Fibroblast of villous mesenchyme (primary cell): ENCODE results near the gene TMEM170B. TPM values are rescaled to one million over a fixed set of nuclear protein-coding genes. Genes with fewer than 3 reads are reported as not detected.
"Not testable (repeated sequence)": the region's sequence is repeated elsewhere in the genome, so short reads cannot be mapped to it uniquely, and the experiment has no call there.

ENCODE experiments used
- DNase-seq: peaks from one replicate; pipeline ENCODE4 v3.0.0-alpha.2; 2010; ENCODE audit warnings: low read depth
- H3K4me3 ChIP-seq: 2 replicates; pipeline ENCODE4 v1.5.1; 2011; ENCODE audit warnings: low read depth, mild to moderate bottlenecking, low read length
- CTCF ChIP-seq: IDR thresholded peaks from 2 replicates; pipeline ENCODE4 v1.5.1; 2012; ENCODE audit warnings: low read depth, mild to moderate bottlenecking, low read length; ENCODE audit not compliant: insufficient read depth
- total RNA-seq: library from RNA; depleted of rRNA; stranded (reverse); fragments of >200 nt; gene quantifications from 2 replicates; pipeline ENCODE4 v1.2.3, GENCODE V29; 2012

The TMEM170B gene
- total RNA-seq, 1 donor: 2.6 TPM

GRCh38 chr6:11538052-11538818 is 686 bp downstream of the TMEM170B start:
- peak overlapping the region; percentile 61 for H3K4me3 ChIP-seq
- TF ChIP-seq CTCF: no peak
- DNase-seq: no peak

- DNase-seq: no peak
- no peak for TF ChIP-seq CTCF
- peak overlapping the region; percentile 61 for H3K4me3 ChIP-seq
These were observed 1.4 kb downstream of the TMEM170B start for GRCh38 chr6:11538819-11539468.

GRCh38 chr6:11542863-11543262 is 5.3 kb downstream of the TMEM170B start:
- H3K4me3 ChIP-seq: no peak overlapping the region
- TF ChIP-seq CTCF: no peak
- no peak for DNase-seq

- no peak for TF ChIP-seq CTCF
- no peak overlapping the region for H3K4me3 ChIP-seq
- DNase-seq: no peak
These were observed 6.5 kb downstream of the TMEM170B start for GRCh38 chr6:11543919-11544518.

GRCh38 chr6:11547846-11548245 is 10.3 kb downstream of the TMEM170B start:
- not testable (repeated sequence) for DNase-seq, H3K4me3 ChIP-seq

GRCh38 chr6:11548578-11548977 is 11.0 kb downstream of the TMEM170B start:
- not testable (repeated sequence) for H3K4me3 ChIP-seq, DNase-seq

- DNase-seq: no peak
- TF ChIP-seq CTCF: no peak
- no peak overlapping the region for H3K4me3 ChIP-seq
These were observed 13.5 kb downstream of the TMEM170B start for GRCh38 chr6:11551053-11551452.
